ENCODE measurements around the gene DAB2IP.
"Not testable (repeated sequence)": the region's sequence is repeated elsewhere in the genome, so short reads cannot be mapped to it uniquely, and the experiment has no call there.

DAB2IP gene

GRCh38 chr9:121781145-121781548 is 129.7 kb downstream of the DAB2IP start:
- DNase-seq: no peak

DNA sequence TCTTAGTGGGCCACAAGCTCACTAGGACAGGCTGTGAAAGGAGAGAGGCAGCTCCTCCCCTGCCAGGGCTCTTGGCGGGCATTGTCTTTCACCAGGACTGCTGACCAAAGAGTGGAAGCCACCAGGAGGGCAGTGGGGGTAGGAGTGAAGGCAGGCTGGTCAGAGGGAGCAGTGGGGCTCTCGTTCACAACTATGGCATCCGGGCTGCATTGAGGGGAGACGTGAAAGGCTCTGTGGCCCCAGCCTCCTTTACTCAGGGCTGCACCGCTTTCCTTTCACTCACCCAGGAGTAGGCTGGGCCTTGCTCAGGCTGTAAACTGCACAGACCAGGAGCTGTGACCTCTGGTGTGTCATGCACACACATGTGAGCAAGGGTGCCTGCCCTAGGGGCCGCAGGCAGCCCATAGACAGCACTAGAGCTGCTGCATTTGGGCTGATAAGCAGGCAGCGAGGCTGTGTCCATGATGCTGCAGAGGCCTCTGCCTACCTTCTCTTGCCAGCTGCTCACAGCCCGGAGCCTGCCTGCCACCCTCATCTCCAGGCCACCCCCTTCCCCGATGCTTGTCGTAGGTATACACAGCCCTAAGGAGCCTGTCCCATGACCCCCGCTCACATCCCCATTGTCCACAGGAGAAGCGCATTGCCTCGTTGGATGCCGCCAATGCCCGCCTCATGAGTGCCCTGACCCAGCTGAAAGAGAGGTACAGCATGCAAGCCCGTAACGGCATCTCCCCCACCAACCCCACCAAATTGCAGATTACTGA is 130.4 kb downstream of the DAB2IP start:
- DNase-seq: no peak

DNA sequence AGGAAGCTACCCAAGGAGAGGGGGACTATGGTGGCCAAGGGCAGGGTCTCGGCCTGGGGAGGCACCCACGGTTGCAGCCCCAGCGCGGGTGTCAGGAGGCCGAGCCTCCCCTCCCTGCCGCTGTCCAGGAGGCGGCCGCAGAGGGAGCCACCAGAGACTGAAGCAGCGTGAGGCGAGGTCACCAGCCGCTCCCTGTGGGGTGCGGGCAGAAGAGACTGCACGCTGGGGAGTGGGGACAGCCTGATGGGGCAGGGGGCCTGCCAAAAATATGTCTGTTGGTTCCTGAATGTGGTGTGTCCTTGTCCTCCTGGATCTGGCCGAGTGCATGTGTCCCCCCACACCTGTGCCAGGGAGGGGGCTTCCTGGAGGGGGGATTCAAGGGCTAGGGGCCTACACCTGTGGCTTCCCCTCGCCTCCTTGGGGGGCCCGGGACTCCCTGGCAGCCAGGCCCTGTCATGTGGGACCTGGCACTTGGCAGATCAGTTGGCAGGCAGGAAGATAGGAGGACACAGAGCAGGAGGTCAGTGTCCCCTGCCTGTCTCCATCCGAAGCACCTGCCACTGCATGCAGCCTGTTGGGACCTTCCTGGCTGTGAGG is 131.2 kb downstream of the DAB2IP start:
- no peak for DNase-seq

DNA sequence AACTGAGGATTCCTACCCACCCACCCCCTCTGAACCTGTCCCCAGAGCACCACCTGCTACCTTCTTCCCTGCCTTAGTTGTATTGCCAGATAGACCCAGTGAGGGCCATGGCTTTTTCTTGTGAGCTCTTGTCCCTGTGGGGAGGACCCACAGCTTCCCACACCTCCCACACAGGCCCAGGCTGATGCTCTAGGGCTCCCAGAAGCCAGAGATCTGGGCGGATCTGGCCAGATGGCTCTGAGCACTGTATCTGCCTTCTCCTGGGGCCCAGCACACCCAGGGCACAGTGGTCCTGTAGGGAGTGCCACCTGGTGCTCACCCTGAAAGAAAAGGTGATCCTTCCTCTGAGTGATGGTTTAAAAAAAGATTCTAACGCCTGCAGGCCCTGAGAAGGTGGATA is 131.7 kb downstream of the DAB2IP start:
- no peak for DNase-seq

DNA sequence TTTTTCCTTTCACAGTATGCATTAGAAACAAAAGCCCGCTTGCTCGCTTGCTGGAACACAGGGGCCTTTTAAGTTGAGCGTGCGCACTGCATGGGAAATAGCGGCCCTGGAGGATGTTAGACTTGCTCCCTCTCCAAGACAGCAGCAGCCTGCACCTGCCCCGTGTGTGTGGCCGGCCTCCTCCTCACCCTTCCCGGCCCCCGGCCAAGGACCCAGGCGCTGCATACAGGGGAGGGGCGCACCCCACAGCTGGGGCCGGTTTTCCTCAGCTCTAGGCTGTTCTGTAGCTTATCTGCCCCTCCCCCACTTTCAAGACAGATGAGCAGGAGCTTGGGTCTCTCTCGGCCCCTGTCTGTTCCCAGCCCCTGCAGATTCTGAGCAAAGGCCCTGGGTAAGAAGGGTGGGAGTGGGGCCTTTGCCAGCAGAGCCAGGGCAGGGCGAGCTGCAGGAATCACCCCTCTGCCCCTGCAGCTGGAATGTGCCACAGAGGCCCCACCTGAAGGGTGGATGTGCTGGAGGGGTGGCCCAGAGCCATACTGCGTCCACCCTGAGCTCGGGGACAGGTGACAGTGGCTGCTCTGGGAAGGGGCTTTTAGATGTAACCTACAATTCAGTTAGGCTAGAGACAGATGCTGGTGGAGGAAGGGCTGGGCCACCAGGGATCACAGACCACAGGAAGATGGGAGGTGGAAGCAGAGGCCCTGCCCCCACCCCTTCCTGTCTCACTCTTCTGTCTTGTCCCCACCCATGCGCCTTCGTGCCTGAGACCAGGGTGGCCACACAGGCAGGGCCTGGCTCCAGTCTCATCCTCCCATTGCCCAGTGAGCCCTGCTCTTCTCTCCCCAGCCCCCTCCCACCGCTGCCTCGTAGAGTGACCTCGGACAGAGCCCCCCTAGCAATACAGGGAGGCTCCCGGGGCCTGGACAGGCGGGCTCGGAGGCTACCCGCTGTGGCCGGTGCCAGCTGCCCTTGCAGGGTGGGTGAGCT is 132.4 kb downstream of the DAB2IP start:
- no peak for DNase-seq

GRCh38 chr9:121784731-121785411 is 133.4 kb downstream of the DAB2IP start:
- DNase-seq: no peak

DNA sequence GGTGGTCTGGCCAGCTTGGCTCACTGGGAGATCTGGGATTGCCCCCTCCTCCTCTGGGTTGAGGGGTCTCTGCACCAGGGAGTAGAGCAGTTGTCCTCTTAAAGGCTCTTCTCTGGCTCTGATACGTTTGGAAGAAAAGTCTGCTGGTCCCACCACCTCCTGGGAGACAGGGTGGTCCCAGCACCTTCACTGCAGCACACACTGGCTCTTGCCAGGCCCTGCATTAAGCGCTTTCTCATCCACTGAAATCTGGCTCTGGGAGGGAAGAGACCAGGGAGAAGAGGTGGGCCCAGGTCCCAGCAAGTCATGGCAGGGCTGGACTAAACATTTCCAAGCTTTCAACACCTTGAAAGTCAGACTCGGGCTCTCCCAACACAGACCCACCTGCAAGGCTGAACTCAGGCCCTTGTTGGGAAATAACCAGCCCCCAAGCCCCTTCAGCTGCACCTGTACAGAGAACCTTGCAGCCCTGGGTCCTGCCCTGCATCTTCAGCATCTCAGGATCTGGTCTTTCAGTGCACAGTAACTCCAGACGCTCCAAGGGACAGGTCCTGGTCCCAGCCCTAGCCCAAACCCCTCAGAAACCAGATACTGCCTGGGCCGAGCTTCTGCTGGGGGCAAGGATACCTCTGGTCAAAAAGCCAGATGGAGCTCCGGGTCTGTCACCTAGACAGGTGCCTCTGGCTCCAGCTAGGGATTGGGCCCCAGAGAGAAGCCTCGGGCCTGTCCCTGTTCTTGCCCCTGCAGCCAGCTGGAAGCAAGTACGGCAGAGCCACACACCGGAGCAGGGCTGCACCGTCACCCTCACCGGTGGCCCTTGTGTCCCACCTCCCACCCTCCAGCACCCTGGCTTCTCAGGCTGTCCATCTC is 134.5 kb downstream of the DAB2IP start:
- no peak for DNase-seq

- no peak for DNase-seq
Measured at GRCh38 chr9:121786543-121786948, 135.1 kb downstream of the DAB2IP start.

DNA sequence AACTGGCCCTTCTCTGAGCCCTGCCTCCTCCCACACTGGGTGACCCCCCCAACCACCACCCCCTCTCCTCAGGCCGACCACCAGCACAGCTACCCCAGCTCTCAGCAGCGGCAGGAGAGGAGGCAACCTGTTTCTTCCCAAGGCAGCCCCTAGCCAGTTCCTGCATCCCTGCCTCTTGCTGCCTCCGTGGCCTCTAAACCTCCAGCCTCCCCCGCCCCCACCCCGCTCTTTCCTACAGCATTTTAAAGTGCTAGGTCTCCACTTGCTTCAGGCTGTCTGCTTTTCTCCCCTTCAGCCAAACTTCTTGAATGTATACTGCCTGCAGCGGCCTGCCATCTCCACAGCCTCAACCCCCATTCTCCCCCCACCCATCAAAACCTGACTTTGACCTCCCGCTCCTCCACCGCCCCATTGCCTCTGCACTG is 135.6 kb downstream of the DAB2IP start:
- no peak for DNase-seq

DNA sequence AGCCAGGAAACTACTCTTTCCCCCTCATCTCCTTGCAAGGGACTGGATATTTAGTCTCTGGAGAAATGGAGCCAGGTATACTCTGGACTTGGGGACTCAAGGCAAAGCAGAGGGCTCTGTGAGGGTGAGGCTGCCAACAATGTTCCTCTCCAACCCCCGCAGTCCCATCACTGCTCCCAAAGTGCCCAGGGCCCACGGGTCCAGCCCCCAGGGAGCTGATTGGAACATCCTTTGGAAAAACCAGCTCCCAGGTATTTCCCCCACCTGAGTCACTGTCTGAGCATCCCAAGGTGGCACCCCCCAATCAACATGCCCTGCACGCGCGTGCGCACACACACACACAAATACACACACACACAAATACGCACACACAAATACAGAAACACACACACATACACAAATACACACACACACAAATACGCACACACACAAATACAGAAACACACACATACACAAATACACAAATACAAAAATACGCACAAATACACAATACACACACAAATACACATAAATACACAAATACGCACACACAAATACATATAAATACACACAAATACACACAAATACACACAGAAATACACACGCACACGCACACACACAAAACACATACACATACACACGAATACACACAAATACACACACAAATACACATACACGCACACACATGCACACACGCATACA is 137.4 kb downstream of the DAB2IP start:
- DNase-seq: no peak

- DNase-seq: no peak
Measured at GRCh38 chr9:121790841-121791240, 139.4 kb downstream of the DAB2IP start.

DNA sequence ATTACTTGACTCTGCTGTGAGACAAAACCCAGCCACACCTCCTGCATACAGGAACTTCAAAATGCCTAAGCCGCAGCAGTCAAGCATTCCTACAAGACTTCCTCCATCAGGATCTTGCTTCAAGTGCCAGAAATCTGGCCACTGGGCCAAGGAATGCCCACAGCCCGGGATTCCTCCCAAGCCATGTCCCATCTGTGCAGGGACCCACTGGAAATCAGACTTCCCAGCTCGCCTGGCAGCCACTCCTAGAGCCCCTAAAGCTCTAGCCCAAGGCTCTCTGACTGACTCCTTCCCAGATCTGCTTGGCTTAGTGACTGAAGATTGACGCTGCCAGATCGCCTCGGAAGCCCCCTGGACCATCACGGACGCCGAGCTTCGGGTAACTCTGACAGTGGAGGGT is 141.0 kb downstream of the DAB2IP start:
- DNase-seq: not testable (repeated sequence)

DNA sequence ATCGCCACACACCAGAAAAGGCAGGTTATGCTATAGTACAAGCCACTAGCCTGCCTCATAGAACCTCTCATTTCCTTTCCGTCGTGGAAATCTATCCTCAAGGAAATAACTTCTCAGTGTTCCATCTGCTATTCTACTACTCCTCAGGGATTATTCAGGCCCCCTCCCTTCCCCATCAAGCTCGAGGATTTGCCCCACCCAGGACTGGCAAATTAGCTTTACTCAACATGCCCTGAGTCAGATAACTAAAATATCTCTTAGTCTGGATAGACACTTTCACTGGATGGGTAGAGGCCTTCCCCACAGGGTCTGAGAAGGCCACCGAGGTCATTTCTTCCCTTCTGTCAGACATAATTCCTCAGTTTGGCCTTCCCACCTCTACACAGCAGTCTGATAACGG is 142.9 kb downstream of the DAB2IP start:
- not testable (repeated sequence) for DNase-seq

DNA sequence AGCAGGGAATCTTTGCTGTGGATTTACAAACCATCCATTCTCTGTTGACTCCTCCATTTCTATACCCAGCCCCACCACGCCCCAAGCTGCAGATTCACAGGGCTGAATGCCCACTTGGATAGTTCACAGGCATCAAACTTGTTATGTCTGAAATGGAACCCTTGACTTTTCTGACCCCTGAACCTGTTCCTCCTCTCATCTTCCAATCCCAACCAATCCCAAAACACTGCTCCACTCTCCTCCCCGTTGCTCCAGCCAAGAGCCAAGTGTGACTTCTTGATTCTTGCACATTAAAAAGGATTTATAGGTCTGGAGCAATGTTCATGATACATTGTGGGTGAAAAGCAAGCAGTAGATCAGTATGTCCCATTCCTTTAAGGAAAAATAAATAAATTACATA is 145.6 kb downstream of the DAB2IP start:
- no peak for DNase-seq

GRCh38 chr9:121798941-121799340 is 147.5 kb downstream of the DAB2IP start:
- no peak for DNase-seq

- no peak for DNase-seq
Measured at GRCh38 chr9:121800376-121800775, 148.9 kb downstream of the DAB2IP start.

GRCh38 chr9:121801579-121801978 is 150.1 kb downstream of the DAB2IP start:
- no peak for DNase-seq

DNA sequence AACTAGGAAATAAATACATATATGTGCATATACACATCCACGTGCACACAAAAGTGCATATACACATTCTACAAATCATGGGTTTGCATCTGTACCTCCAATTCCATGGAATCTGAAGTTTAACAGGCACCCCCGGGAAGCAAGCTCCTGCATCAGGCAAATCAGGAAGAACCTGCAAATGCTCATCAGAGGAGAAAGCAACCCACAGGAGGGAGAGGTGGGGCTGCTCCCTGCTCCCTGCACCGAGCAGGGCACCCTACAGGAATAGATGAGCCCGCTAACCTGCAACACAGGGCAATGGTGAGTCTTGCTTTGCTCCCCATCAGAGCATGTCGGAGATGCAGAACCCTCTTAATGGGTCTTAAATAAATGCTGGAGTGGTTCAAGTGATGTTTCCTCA is 151.3 kb downstream of the DAB2IP start:
- no peak for DNase-seq

DNA sequence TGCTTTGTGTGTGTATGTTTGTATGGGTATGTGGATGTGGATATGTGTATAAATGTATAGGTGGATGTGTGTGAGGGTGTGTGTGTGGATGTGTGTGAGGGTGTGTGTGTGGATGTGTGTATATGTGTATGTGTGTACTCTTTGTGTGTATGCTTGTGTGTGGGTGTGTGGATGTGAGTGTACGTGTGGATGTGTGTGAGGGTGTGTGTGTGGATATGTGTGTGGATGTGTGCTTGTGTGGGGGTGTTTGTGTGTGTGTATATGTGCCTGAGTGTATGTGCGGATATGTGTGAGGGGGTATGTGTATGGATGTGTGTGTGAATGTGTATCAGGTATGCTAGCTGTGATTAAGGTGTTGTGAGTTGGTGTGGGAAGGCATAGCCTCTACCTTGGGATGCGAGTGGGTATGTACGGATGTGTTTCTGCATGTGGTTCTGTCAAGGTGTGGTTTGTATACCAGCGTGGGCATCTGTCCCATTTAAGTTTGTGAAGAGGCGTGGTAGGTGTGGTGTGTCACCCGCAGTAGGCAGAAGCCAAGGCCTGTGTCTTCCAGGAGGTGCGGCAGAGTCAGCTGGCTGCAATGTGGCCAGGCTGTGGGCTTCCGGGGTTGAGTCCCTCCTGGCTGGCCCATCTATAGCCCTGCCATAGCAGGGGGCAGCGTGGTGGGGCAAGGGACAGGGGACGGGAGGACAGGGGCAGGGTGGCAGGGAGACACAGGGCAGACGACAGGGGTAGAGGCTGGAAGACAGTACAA is 155.8 kb downstream of the DAB2IP start:
- no peak for DNase-seq

- DNase-seq: no peak
Measured at GRCh38 chr9:121807823-121808278, 156.4 kb downstream of the DAB2IP start.
